IMR-90 (cell line): ENCODE measurements around the gene LYPD8. TPM values are rescaled to one million over a fixed set of nuclear protein-coding genes. Genes with fewer than 3 reads are reported as not detected.

Source experiments
- ATAC-seq: fragments of 200-7000 bp; cut with Tn5 transposase; 2 replicates; pipeline ENCODE4 v1.9.1; 2020; ENCODE audit warnings: low read depth, mild to moderate bottlenecking, moderate library complexity
- Bru-seq: library from RNA; stranded (reverse); fragments of 400-500 nt; gene quantifications from one replicate; lab custom pipeline; 2021; lab: Mats Ljungman, UMichigan
- BruChase-seq, 2 experiments: library from RNA; stranded (reverse); fragments of 400-500 nt; gene quantifications; one replicate each; lab custom pipeline; 2021; lab: Mats Ljungman, UMichigan
- BruUV-seq: library from RNA; stranded (reverse); fragments of 400-500 nt; replicated peaks from 2 replicates; lab custom pipeline; 2021; lab: Mats Ljungman, UMichigan
- CTCF ChIA-PET: fragments of 300-600 bp; formaldehyde crosslinking; extraction: SDS; loops from one replicate; lab custom pipeline; 2021; ENCODE audit warnings: antibody characterized with exemption; lab: Yijun Ruan, JAX
- POLR2A ChIA-PET: fragments of 300-600 bp; sonication (Branson Sonifier 250); formaldehyde crosslinking; loops from one replicate; lab custom pipeline; 2022; ENCODE audit warnings: antibody characterized with exemption; ENCODE audit not compliant: unreplicated experiment; lab: Charles Lee
- DNase-seq: peaks from one replicate; pipeline ENCODE4 v3.0.0; 2013
- H2AFZ ChIP-seq: replicated peaks from 2 replicates; pipeline ENCODE3; 2013; ENCODE audit warnings: low read length, mild to moderate bottlenecking; ENCODE audit not compliant: poor library complexity
- H2AK5ac ChIP-seq: 2 replicates; pipeline ENCODE4 v1.6.1; 2013; ENCODE audit warnings: low read depth, low read length, inconsistent platforms
- H2AK9ac ChIP-seq: replicated peaks from 2 replicates; pipeline ENCODE3; 2013; ENCODE audit warnings: mild to moderate bottlenecking, low read depth, low read length, moderate library complexity; ENCODE audit not compliant: poor library complexity
- H2BK120ac ChIP-seq: 2 replicates; pipeline ENCODE4 v1.6.1; 2013; ENCODE audit warnings: low read depth, low read length, inconsistent platforms
- H2BK15ac ChIP-seq: 3 replicates; pipeline ENCODE4 v1.6.1; 2013; ENCODE audit warnings: low read depth, low read length, inconsistent platforms
- H2BK20ac ChIP-seq: 2 replicates; pipeline ENCODE4 v1.6.1; 2013; ENCODE audit warnings: low read depth, mild to moderate bottlenecking, inconsistent platforms, low read length, moderate library complexity
- H2BK5ac ChIP-seq: 2 replicates; pipeline ENCODE4 v1.6.1; 2013; ENCODE audit warnings: mild to moderate bottlenecking, low read depth, low read length, inconsistent platforms; ENCODE audit not compliant: poor library complexity, severe bottlenecking
- H3K14ac ChIP-seq: replicated peaks from 2 replicates; pipeline ENCODE4 v1.6.1; 2013; ENCODE audit warnings: low read depth, low read length, inconsistent platforms
- H3K18ac ChIP-seq: 2 replicates; pipeline ENCODE4 v1.6.1; 2013; ENCODE audit warnings: low read depth, low read length, control low read depth
- H3K23ac ChIP-seq: 2 replicates; pipeline ENCODE4 v1.6.1; 2013; ENCODE audit warnings: low read depth, low read length, inconsistent platforms
- H3K27ac ChIP-seq: 2 replicates; pipeline ENCODE4 v1.5.1; 2013; ENCODE audit warnings: mild to moderate bottlenecking, control low read depth, low read length; ENCODE audit not compliant: insufficient read depth
- H3K27me3 ChIP-seq: 2 replicates; pipeline ENCODE4 v1.6.1; 2013; ENCODE audit warnings: low read length; ENCODE audit not compliant: control insufficient read depth, insufficient read depth
- H3K36me3 ChIP-seq: 2 replicates; pipeline ENCODE4 v1.6.1; 2013; ENCODE audit warnings: low read length, mixed read lengths; ENCODE audit not compliant: control insufficient read depth, insufficient read depth
- H3K4ac ChIP-seq: 2 replicates; pipeline ENCODE4 v1.6.1; 2013; ENCODE audit warnings: low read depth, low read length, inconsistent platforms
- H3K4me1 ChIP-seq: 2 replicates; pipeline ENCODE4 v1.6.1; 2013; ENCODE audit warnings: low read length, mixed read lengths; ENCODE audit not compliant: control insufficient read depth, insufficient read depth
- H3K4me2 ChIP-seq: 2 replicates; pipeline ENCODE4 v1.6.1; 2013; ENCODE audit warnings: low read depth, mild to moderate bottlenecking, control low read depth, low read length, moderate library complexity
- H3K4me3 ChIP-seq: 2 replicates; pipeline ENCODE4 v1.5.1; 2013; ENCODE audit warnings: low read depth, mild to moderate bottlenecking, control low read depth, low read length, moderate library complexity; ENCODE audit not compliant: insufficient read depth
- H3K56ac ChIP-seq: 2 replicates; pipeline ENCODE4 v1.6.1; 2013; ENCODE audit warnings: low read length, inconsistent platforms; ENCODE audit not compliant: insufficient read depth; ENCODE audit errors: extremely low read depth
- H3K79me1 ChIP-seq, 2 experiments: 2 replicates each; pipeline ENCODE4 v1.6.1; 2013; ENCODE audit warnings: low read length in 2 of 2, inconsistent platforms in 1 of 2, low read depth in 1 of 2
- H3K9ac ChIP-seq: 2 replicates; pipeline ENCODE4 v1.6.1; 2013; ENCODE audit warnings: low read depth, low read length, control low read depth
- H3K9me1 ChIP-seq: 2 replicates; pipeline ENCODE4 v1.6.1; 2013; ENCODE audit warnings: low read length, inconsistent platforms; ENCODE audit not compliant: insufficient read depth
- H3K9me3 ChIP-seq: 2 replicates; pipeline ENCODE4 v1.6.1; 2013; ENCODE audit warnings: low read length; ENCODE audit not compliant: control insufficient read depth, insufficient read depth
- H4K20me1 ChIP-seq: 2 replicates; pipeline ENCODE4 v1.6.1; 2013; ENCODE audit warnings: low read length, inconsistent platforms; ENCODE audit not compliant: insufficient read depth
- H4K5ac ChIP-seq: 2 replicates; pipeline ENCODE4 v1.6.1; 2013; ENCODE audit warnings: mild to moderate bottlenecking, low read depth, low read length, control low read depth
- H4K8ac ChIP-seq, 2 experiments: 2 replicates each; pipeline ENCODE4 v1.6.1; 2013; ENCODE audit warnings: low read depth in 2 of 2, low read length in 2 of 2, control low read depth in 1 of 2, inconsistent platforms in 1 of 2
- H4K91ac ChIP-seq: 2 replicates; pipeline ENCODE4 v1.6.1; 2013; ENCODE audit warnings: low read depth, low read length, inconsistent platforms; ENCODE audit not compliant: insufficient read depth
- BHLHE40 ChIP-seq: fragments of 150-350 bp; IDR thresholded peaks from 2 replicates; pipeline ENCODE4 v1.6.1; 2016; ENCODE audit warnings: mild to moderate bottlenecking, low read depth, low read length
- CEBPB ChIP-seq: IDR thresholded peaks from 2 replicates; pipeline ENCODE4 v1.6.1; 2012; ENCODE audit warnings: low read depth, low read length, improper control_type of control experiment
- FOS ChIP-seq: fragments of 150-350 bp; IDR thresholded peaks from 2 replicates; pipeline ENCODE4 v1.6.1; 2016; ENCODE audit warnings: low read depth, low read length
- MAZ ChIP-seq: IDR thresholded peaks from 2 replicates; pipeline ENCODE4 v1.6.1; 2012; ENCODE audit warnings: low read depth, mild to moderate bottlenecking, low read length, improper control_type of control experiment, moderate library complexity, borderline replicate concordance
- NFE2L2 ChIP-seq: fragments of 150-350 bp; IDR thresholded peaks from 2 replicates; pipeline ENCODE4 v1.6.1; 2016; ENCODE audit warnings: low read depth, mild to moderate bottlenecking, low read length
- RCOR1 ChIP-seq: IDR thresholded peaks from 2 replicates; pipeline ENCODE4 v1.6.1; 2012; ENCODE audit warnings: mild to moderate bottlenecking, low read length, improper control_type of control experiment; ENCODE audit not compliant: insufficient replicate concordance
- WGBS, 2 experiments: methylation state at CpG; one replicate each; pipeline versions ENCODE4 v1.1.5 to v1.1.7; 2013; ENCODE audit warnings: missing lambda C conversion rate in 2 of 2; ENCODE audit not compliant: insufficient read length in 1 of 2; ENCODE audit errors: extremely low coverage in 2 of 2; 5-methylcytosine and 5-hydroxymethylcytosine counted together
- dilution Hi-C: fragments of 300-500 bp; cut with HindIII; formaldehyde crosslinking; loops from one replicate; pipeline ENCODE4 v1.14.3; 2018; ENCODE audit warnings: low sequenced_read_pairs; ENCODE audit not compliant: unreplicated experiment
- in situ Hi-C: fragments of 300-500 bp; cut with MboI; formaldehyde crosslinking; loops from 3 replicates; pipeline ENCODE4 v1.14.3; 2019; ENCODE audit warnings: low sequenced_read_pairs, inconsistent platforms, mixed read lengths
- intact Hi-C: fragments of 100-400 bp; cut with micrococcal nuclease; formaldehyde crosslinking; loops from 2 replicates; pipeline ENCODE4 v1.10.0; 2022
- long read RNA-seq: library from polyadenylated mRNA; unstranded; transcript quantifications from one replicate; pipeline ENCODE4 v2.0.0, GENCODE V29; 2021; ENCODE audit not compliant: unreplicated experiment
- polyA plus RNA-seq, 3 experiments: library from polyadenylated mRNA; depleted of rRNA; stranded (reverse); fragments of >200 nt; gene quantifications; 2 replicates each; pipeline ENCODE4 v1.2.3, GENCODE V29; 2012; ENCODE audit warnings: low replicate concordance in 1 of 3
- total RNA-seq: library from RNA; depleted of rRNA; stranded (reverse); fragments of >200 nt; gene quantifications from 2 replicates; pipeline ENCODE4 v1.2.3, GENCODE V29; 2012; rRNA removed

LYPD8 gene
- total RNA-seq (not detected in 2 replicates), polyA plus RNA-seq (2012; rRNA removed) (not detected in 2 replicates), Bru-seq, nascent RNA (not detected), BruChase-seq, experiment 1, labeled RNA remaining after a 6-hour chase (not detected), BruChase-seq, experiment 2, labeled RNA remaining after a 2-hour chase (not detected)
- polyA plus RNA-seq (2012; cell fraction: cytosol; rRNA removed): not detected in 2 replicates
- polyA plus RNA-seq (2012; cell fraction: nucleus; rRNA removed; ENCODE audit: low replicate concordance): not detected in 2 replicates
- long read RNA-seq: 0 reads

GRCh38 chr1:248755517-248755916, at the start of gene LYPD8:
TSS of gene LYPD8 (minus strand) at chr1:248755759. CDS start at chr1:248751081, 4,678 bp downstream.
- Histone ChIP-seq H4K5ac (no peak within 1 kb of the TSS), H3K23ac (no peak within 1 kb of the TSS), H3K4me2 (no peak within 1 kb of the TSS), H3K56ac (no peak within 1 kb of the TSS), H3K9ac (no peak within 1 kb of the TSS), H3K36me3 (no peaks in the 10 kb centered on the region), H4K8ac (no peak within 1 kb of the TSS), H3K18ac (no peak within 1 kb of the TSS), H3K4me1 (no peaks in the 10 kb centered on the region), H4K91ac (no peak within 1 kb of the TSS), H2BK120ac (no peak within 1 kb of the TSS), H2BK5ac (no peak within 1 kb of the TSS), H3K27me3 (no peaks in the 10 kb centered on the region), H2AFZ (no peak within 1 kb of the TSS), H2AK9ac (peak within 1 kb of the TSS; percentile 16), H3K14ac (no peak within 1 kb of the TSS), H3K9me1 (no peaks in the 10 kb centered on the region), H3K4ac (no peak within 1 kb of the TSS), H3K4me3 (no peak within 1 kb of the TSS), H3K27ac (no peak within 1 kb of the TSS), H2AK5ac (no peak within 1 kb of the TSS), H4K20me1 (no peaks in the 10 kb centered on the region), H2BK20ac (no peak within 1 kb of the TSS), H3K9me3 (peaks cover 50% of the 10 kb centered on the region), H3K79me1 (no peaks in the 10 kb centered on the region), H2BK15ac (no peak within 1 kb of the TSS)
- POLR2A ChIA-PET: no interaction called here
- no peak for TF ChIP-seq BHLHE40
- no peak for TF ChIP-seq NFE2L2
- TF ChIP-seq RCOR1: no peak
- no peak for TF ChIP-seq CEBPB
- TF ChIP-seq FOS: no peak
- no peak for TF ChIP-seq MAZ
- no TSS peak for BruUV-seq
- CTCF ChIA-PET: no interaction called here
- intact Hi-C loops (no loop called here), in situ Hi-C loops (no loop called here), dilution Hi-C loops (no loop called here)
- DNase-seq: no peak
- 51% methylated on average over 4 of the region's 6 CpGs; no CpG with 5 or more reads in 1 of the 2 experiments for WGBS, 2 experiments
- no peak for ATAC-seq
